ENCODE data around the gene CORO1C.

DNA sequence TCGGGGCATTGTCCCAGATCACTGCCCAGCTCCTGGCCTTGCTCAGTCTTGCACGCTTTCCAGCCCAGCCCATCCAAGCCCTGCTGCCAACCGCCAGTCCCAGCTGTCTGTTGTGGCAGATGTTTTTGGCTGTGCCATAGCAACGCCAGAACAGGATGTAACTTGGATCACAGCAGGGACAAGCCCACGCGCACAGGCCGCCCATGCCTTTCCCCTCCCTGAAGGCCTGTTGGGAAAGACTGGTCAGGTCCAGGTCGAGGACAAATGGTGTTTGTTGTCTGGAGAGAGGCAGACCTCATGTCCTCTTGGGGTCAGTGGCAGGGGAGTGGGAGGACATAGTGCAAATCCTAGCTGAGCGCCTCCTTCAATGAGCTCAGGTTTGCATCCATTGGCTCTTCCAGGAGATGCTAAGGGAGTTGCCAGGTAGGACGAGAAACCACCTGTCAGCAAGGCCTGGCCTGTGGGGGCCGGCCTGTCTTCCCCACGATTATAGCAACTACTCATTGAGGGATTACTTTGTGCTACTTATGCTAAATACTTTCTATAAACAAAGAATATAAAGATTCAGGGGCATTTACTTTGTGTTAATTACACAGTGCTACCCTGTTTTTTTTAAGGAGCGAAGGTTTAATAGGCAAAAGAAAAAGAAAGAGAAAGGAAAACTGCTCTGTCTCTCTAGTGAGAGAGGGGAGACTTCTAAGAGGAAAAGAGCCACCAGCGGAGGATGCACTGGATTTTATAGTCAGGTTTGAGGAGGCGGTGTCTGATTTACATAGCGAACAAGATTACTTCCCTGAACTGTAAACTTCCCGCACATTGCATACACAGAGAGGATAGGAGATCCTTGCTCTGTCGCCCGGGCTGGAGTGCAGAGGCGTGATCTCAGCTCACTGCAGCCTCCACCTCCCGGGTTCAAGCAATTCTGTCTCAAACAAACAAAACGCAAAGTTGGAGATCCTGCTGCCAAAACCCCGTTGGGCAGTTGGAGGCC is 42.8 kb upstream of the CORO1C start:
- TF ChIP-seq POLR2AphosphoS5 (IDR thresholded peaks at IDR 0.05; ENCODE audit: insufficient read depth in 1 of 2, low read depth in 1 of 2) (peak; percentile 78 to 86), CTCF (IDR thresholded peaks at IDR 0.05) (no peak), POLR2A (IDR thresholded peaks at IDR 0.05) (no peak)
